OCI-M2 (cell line): ENCODE measurements around the gene CA14.
"Not testable (repeated sequence)": the region's sequence is repeated elsewhere in the genome, so short reads cannot be mapped to it uniquely, and the experiment has no call there.

Experiments
- DNase-seq: peaks from one replicate; lab custom pipeline; 2025; ENCODE audit not compliant: unreplicated experiment; lab: John Stamatoyannopoulos, UW

CA14 gene

GRCh38 chr1:150235852-150236613 lies 21.5 kb upstream of the CA14 start, which contains the start of gene ANP32E:
Gene ANP32E (minus strand): TSS chr1:150236112. CDS start chr1:150235786, 326 bp downstream.
- peak; percentile 72 for DNase-seq

- DNase-seq: no peak
Observed at GRCh38 chr1:150236614-150237100, 20.9 kb upstream of the CA14 start.

DNA sequence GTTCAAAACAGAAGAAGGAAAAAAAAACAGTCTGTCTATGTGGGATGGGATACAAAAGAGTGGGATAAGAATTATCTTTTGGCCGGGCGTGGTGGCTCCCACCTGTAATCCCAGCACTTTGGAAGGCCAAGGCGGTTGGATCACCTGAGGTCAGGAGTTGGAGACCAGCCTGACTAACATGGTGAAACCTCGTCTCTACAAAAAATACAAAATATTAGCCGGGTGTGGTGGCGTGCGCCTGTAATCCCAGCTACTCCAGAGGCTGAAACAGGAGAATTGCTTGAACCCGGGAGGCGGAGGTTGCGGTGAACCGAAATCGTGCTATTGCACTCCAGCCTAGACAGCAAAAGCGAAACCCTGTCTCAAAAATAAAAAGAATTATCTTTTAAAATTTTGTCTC lies 20.4 kb upstream of the CA14 start:
- not testable (repeated sequence) for DNase-seq

- DNase-seq: no peak
Observed at GRCh38 chr1:150237746-150238145, 19.8 kb upstream of the CA14 start.

DNA sequence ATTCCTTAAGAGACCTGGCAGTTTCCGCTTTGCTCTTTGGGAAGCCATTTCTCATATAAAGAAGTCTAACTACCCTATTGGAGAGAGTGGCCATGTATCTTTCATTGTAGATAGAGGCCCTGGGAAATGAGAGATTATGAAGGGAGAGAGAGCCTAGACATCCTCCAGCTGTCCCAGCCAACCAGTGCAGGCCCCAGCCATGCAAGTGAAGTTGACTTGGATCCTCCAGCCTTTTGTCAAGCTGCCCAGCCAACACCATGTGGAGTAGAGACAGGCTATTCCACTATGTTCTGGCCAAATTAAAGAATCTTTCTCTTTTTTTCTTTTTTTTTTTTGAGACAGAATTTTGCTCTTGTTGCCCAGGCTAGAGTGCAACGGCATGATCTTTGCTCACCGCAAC lies 14.6 kb upstream of the CA14 start:
- DNase-seq: no peak

- DNase-seq: no peak
Observed at GRCh38 chr1:150249936-150250335, 7.6 kb upstream of the CA14 start.

GRCh38 chr1:150256198-150256553 lies 1.4 kb upstream of the CA14 start:
- no peak for DNase-seq

GRCh38 chr1:150256554-150257341 lies 826 bp upstream of the CA14 start:
- no peak for DNase-seq

GRCh38 chr1:150259217-150259616 lies 1.6 kb downstream of the CA14 start:
- no peak for DNase-seq

DNA sequence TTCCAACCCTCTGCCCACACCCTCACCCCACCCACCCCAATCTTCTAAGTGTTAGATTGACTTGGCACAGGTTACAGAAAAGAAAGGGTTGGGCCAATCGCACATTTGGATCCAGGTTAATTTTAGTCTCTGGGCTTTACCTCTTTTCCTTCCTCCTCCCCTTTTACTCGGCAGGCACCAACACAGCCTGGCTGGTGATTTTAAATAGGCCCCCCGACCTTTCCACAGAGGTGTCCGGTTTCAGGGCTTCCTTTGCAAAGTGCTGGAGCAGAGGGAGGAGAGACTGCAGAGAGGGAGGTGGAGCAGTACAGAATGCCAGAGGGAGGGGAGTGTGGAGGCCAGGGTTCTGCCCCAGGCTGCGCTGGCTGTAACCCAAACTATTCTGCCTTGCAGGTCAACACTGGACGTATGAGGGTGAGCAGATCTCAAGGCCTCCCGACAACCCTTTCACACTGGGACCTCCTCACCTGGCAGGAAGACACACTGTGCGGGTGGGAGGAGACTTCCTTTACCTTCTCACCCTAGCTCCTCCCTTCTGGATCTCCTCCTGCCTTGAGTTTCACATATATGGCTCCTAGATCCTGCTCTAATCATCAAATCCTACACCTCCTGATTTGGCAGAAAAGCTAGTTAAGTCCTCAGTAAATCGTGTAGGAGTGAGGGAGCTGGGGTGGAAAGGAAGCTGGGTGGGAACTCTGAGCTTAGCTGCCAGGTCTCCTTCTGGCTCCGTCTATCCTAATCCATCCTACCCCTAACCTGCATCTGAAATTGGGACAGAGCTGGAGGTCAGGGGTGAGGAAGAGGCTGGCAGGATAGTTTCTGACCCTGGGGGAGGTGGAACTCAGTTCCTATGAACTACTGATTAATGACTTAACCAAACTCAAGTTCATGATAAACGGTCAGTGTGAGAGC lies 2.4 kb downstream of the CA14 start:
- no peak for DNase-seq

GRCh38 chr1:150261367-150261766 lies 3.8 kb downstream of the CA14 start:
- no peak for DNase-seq

GRCh38 chr1:150262388-150263320 lies 5.1 kb downstream of the CA14 start:
- DNase-seq: no peak

DNA sequence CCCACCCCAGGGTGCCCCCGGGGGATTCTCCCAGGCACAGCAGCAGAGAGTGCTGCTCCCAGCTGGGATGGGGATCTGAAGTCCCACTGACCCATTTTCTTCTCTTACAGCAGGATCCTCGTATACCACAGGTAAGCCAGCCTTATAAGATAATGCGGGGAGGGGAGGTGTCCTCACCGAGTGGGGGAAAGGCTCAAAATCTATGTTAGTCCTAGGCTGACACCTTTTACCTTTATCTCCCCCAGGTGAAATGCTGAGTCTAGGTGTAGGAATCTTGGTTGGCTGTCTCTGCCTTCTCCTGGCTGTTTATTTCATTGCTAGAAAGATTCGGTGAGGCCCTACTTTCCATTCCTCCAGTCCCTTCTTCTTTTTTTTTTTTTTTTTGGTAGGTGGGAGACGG lies 6.0 kb downstream of the CA14 start:
- no peak for DNase-seq

DNA sequence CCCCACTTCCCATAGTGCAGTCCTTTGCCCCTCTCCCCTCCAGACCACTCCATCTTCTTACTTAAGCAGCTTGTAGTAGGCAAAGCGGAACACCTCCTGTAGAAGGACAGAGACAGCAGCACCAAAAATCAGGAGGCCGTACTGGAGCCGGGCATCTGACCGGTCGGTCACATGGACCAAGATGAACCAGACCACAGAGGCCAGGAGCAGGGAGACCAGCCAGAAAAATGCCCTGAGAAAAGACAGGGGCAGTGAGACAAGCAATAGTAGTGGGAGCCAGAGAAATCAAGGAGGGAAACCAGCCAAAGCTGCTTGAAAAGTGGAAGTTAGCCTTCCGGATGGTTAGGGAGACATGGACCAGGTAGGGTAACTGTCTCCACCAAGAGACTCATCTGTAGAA lies 10.3 kb downstream of the CA14 start:
- DNase-seq: no peak

- no peak for DNase-seq
Observed at GRCh38 chr1:150268340-150268704, 10.7 kb downstream of the CA14 start.

DNA sequence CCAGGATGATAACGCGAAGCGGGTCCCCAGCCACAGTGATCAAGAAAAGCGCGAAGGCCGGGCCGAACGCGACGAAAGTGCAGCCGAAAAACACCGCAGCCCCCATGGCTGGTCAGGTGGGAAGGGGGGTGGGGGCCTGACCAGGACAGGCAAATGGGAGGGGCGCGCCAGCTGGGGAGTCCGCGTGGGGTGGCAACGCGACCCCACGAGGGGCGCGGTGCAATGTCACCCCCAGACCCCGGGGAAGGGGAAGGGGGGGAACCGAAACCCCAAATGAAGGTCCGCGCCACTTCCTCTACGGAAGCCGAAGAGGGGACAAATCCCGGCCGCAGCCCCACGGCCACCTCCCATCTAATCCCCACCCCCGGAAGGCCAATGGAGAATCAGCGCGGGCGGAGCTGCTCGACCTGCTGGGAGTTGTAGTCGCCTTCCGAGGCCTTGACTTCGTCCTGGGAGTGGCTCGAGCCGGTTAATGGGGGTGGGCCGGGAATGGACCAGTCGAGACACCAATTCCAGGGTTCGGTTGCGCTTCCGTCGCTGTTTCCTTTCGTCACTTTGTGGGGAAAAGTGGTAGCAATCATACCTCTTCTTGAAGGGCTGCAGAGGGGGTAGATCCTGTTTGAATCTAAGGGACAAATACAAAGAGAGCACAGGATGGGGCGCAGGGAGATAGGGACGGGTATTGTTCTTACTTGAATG lies 11.3 kb downstream of the CA14 start, which contains the start of gene APH1A:
APH1A (minus strand) TSS at position 312 of the 699 bp plus-strand sequence; CDS start at position 106, 206 bp downstream.
- peak; percentile 81 for DNase-seq

DNA sequence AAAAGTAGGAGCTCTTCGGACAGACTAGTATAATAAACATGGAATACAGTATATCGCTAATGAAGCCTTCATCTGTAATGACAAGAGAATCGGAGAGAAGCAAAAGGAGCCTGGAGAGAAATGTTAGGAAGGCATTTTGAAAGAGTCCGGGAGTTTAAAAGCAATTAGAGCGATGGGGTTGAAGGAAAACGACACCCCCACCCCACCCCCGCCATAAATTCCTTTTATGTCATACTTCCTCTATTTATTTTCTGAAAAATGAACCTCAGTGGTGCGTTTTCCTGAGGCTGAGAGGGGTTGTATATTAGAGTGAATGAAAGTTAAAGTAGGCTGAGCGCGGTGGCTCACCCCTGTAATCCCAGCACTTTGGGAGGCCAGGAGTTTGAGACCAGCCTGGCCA lies 11.9 kb downstream of the CA14 start:
- DNase-seq: no peak

GRCh38 chr1:150271291-150271959 lies 13.9 kb downstream of the CA14 start:
- no peak for DNase-seq

- DNase-seq: no peak
Observed at GRCh38 chr1:150273311-150273710, 15.7 kb downstream of the CA14 start.
